Kidney glomerular epithelial cell (primary cell): ENCODE data around the gene TMX2.
"Not testable (repeated sequence)": the region's sequence is repeated elsewhere in the genome, so short reads cannot be mapped to it uniquely, and the experiment has no call there.

ENCODE experiments used
- DNase-seq: peaks from one replicate; lab custom pipeline; 2025; lab: John Stamatoyannopoulos, UW

Gene TMX2

DNA sequence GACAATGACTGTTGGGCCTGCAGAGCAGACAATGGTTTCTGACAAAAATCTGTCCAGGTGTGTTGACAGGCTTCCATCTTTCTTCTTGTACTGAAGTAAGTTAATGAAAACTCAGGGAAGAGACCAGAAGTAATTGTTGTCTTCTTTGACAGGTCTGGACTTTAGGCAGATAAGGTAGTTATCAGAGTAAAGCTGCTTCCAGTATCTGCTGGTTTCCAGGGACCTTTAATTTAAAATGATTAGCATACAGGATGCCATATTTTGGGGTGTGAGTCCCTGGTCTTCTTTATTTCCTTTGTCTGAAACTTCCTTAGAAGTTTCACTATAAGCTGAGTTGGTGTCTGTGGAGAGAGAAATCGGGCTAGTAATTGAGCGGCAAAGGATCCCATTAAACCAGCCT, 1.4 kb downstream of the TMX2 start:
- DNase-seq = no peak

DNA sequence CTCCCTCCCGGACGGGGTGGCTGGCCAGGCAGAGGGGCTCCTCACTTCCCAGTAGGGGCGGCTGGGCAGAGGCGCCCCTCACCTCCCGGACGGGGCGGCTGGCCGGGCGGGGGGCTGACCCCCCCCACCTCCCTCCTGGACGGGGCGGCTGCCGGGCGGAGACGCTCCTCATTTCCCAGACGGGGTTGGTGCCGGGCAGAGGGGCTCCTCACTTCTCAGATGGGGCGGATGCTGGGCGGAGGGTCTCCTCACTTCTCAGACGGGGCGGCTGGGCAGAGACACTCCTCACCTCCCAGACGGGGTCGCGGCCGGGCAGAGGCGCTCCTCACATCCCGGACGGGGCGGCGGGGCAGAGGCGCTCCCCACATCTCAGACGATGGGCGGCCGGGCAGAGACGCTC, 4.3 kb downstream of the TMX2 start:
- not testable (repeated sequence) for DNase-seq

DNA sequence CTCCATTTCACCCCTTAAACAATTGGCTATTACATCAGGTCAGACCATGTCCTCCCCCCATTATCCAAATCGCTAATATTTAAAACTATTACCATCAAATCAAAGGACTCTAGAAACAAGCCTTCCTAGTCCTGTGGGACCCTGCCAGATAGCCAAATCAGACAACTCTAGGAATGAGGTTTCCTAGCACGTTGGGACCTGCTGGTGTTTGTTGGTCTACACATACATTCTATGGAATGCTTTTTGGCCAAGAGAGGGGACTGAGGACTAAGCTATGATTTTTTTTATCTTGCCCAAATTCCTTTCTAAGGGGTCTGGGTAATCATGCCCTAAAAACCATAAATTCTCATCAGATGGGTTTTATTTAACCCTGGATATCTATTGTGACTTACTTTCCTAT, 14.8 kb downstream of the TMX2 start:
- no peak for DNase-seq

DNA sequence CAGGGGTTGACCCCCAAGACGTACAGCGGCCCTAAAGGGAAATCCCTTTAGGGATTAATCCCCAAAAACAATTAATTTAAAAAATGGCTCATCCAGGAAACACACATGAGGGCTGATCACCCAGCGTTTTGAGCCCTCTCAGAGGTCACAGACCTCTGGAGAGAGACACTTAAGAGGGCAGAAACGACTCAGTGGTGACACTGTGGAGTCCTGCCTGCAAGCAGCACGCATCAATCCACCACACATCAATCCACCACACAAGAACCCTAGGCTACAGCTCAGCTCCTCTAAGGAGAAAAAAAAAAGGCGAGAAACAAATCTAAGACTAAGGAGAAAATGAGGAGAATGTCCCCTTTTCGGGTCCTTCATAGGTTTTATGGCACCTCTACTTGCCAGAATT, 16.4 kb downstream of the TMX2 start:
- DNase-seq = no peak

DNA sequence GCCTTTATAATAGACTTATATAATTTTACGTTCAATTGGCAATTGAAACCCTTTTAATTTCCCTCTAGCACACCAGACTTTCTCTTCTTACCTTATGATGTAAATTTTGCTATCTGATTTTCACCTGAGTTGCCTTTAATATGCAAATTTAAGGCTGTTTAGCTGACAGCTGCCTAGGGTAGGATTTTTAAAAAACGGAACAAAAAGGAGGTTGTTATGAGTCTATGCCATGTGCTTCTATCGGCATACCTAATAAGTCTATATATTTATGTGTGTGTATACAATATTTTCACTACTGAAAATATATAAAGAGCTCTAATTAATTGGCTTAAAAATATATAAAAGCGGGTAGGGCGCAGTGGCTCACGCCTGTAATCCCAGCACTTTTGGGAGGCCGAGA, 17.1 kb downstream of the TMX2 start:
- DNase-seq = no peak

DNA sequence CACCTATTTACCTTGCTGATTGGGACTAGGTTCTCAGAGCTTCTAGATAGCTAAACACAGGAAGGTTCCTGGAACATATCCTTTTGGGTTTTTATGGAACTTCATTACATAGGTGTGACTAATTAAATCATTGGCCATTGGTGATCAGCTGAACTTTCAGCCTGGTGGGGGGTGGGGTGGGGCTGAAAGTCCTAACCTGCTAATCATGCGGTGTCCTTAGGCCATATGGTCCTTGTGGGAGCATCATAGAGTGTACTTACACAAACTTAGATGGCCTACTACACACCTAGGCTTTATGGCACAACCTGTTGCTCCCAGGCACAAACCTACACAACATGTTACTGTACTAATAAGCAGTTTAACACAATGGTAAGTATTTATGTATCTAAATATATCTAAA, 20.3 kb downstream of the TMX2 start:
- DNase-seq = no peak

DNA sequence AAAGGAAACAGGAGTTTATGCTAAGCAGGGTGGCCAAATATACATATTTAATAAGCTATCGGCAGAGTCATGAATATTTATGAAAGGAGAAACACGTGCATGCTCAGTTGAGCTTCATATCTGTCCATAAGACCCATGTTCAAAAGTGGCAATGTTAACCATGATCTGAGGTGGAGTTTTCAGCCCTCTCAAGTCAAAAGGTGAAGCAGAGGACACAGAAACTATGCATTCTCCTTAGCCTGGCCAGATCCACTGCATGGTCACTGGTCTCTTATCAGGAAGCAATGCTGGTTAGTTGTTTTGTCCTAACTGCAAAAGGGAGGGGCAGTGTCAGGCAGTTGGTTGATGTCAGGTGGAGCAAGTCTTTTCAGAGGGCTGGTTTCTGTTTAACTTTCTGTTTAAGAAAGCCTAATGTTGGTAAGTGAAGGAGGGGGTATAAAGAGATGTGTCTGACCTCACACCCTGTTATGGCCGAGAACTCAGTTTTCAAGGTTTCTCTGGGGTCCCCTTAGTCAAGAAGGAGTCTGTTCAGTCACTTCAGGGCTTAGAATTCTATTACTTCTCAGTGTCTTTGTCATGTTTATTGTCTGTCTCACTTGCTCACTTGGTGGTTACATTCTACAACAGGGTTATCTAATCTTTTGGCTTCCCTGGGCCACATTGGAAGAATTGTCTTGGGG, 23.4 kb downstream of the TMX2 start:
- no peak for DNase-seq

DNA sequence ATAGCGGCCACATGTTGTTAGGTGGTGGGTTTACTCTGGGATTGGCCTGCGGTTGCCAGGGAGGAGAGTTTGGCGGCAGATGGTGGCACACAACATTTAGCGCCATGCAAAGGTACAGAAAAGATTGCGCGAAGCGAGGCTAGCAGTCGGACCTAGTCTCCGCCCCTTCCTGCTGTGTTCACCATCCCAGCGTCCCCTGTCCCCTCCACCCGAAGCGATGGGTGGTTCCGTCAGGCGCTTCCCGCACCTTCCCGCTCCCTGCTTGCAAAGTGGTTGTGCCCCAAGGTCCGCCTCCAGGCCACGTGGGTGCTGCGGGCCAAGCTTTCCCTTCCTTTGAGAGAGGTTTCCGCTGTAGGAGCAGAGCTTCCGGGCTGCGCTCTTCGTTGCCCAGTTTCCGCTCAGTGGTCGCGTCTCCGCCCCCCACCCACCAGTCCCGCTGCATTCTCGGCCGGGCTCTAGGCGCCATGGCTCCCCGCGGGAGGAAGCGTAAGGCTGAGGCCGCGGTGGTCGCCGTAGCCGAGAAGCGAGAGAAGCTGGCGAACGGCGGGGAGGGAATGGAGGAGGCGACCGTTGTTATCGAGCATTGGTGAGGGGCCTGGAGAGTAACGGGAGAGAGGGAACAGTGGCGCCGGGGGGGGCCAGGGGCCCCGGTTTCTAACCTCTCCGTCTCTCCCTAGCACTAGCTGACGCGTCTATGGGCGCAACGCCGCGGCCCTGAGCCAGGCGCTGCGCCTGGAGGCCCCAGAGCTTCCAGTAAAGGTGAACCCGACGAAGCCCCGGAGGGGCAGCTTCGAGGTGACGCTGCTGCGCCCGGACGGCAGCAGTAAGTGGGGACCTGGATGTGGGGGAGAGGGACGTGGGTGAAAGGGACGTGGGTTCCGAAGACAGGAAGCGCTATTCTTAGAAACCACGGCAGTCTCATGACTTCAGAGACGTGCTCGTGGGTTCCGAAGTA, 29.0 kb downstream of the TMX2 start, which contains the start of gene SELENOH:
SELENOH (plus strand) TSS at position 360 of the 955 bp plus-strand sequence; CDS start at position 465, 105 bp downstream.
- peak; percentile 92 for DNase-seq

DNA sequence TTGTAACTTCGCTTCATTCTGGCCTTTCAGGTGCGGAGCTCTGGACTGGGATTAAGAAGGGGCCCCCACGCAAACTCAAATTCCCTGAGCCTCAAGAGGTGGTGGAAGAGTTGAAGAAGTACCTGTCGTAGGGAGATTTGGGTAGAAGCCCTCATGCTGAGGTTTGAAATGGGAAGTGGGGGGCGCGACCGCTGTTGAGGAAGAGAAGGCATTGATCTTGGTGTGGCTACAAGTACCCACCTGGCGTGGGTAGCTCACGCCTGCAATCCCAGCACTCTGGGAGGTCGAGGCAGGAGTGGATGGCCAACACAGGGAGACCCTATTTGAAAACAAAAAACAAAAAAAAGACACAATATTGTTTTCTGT, 29.7 kb downstream of the TMX2 start:
- DNase-seq = no peak

DNA sequence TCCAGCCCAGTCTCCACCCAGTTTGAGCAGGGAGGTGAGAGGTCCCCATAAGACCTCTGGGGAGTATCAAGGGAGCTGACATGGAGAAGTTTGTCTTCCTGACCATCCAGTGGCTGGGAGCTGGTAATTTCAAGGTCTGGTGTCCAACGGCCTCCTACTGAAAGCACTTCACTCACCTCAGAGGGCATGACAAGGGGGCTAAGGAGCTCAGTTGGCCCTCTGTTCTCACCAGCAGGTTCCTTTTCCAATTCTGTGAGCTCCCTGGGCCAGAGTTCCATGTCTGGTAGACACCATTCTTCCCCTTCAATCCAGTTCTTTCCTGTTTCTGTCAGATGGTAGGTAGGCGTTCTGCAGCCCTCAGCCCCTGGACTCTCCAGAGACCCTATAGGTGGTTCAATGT, 32.0 kb downstream of the TMX2 start:
- DNase-seq = no peak

DNA sequence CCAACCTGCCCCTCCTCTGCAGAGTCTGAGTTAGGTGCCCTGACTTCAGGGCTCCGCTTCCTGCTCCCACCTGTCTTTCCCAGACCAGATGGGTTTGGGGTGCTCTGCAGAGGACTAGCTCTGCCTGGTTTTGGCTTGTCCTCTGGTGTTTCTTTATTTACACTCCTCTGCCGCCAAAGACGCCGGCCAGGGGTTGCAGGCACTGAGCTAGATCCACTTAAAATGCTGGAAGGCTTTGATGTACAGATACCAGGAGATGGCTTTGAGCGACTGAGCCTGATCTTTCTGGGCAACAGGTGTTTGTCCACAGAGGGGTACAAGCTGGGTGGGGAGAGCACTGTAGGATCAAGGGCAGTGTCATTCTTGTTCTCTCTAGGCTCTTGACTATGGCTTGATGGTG, 32.8 kb downstream of the TMX2 start:
- DNase-seq = no peak

DNA sequence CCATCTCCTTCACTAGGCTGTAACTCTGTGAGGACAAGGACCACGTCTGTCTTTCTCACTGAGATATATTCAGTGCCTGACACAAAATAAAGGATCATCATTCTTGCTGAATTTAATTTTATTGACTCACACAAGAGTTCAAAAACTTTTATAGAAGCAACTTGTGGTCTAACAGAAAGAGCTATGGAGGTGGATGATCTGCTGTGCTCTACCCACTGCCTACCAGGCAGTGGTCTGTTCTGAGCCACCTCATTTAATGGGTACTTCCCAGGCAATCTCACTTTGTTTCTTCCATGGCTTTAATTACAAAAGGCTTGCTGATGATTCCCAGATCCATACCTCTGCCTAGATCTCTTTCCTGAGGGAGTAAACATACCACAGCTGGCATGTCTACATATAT, 34.5 kb downstream of the TMX2 start:
- DNase-seq = no peak

DNA sequence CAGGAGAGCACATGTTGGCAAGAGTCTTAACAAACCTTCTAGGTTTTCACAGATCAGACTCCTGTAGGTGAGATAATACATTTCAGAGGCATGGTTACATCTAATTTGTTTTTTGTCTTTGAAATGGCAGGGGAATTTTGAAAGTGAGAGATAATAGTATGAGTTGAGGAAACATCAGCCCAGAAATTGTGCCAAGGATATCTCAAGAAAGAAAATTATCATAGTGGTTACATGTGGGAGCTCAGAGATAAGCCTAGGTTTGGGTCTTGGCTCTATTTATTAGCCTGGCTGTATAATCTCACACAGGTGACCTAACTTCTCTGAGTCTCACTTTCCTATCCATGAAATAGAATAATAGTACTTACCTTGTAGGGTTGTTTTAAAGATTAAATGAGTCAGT, 38.8 kb downstream of the TMX2 start:
- DNase-seq = no peak

DNA sequence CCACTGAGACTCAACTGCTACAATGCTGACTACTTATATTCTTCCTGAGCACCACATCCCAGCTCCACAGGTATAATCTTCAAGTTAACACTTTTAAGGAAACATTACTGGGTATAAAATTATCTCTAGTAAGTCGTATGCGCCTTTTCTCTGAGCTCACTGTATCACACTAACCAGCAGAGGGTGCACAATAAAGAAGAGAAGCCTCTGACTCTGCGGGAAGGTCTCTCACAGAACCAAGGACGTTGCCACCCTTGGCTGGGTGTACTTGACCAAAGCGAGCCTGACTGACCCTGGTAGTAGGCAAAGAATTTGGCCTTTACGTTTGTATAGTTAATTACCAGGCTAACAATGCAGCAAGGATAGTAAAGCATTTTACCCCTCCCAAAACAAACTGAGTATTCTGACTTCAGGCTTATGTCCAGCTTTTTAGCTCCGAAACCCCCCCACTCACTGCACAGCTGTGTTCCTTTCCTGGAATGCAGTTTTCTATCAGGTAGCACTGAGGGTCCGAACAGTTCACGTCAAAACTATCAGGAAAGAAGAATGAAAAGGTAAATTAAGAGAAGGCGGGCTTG, 39.4 kb downstream of the TMX2 start, which contains the start of gene BTBD18:
BTBD18 (minus strand) TSS at position 144 of the 578 bp plus-strand sequence. CDS start 631 bp downstream, outside the sequence.
- peak; percentile 11 for DNase-seq

DNA sequence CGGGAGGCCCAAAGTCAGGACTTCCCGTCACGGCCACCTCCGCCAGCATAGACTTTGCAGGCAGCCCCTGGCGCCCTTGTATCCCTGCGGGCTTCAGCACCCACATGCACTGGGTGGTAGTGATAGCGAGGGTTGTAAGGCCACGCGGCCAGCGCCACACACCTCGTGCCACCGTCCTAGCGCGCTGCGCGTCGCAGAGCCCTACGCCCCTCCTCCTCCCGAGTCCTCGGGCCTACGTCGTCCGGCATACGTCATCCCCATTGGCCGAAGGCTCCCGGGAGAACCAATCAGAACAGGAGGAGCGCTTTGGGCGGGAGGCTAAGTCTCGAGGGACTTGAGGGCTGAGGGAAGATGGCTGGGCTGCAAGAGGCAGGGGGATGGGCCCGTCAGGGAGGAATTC, 40.6 kb downstream of the TMX2 start:
- DNase-seq = no peak

DNA sequence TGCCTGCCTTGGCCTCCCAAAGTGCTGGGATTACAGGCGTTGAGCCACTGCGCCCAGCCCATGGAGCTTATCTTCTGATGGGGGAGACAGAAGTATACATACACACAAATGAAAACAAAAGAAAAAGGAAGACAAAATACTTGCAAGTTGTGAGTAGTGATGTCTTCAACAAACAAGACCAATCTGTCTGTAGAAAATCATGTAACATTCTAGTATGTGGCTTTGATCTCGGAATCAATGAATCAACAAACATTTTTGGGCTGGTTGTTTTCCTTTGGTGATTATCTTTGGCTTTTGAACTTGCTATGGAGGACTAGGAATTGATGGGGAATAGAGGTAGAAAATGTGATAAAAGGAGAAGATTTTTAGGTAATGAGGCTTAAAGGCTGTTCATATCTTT, 45.8 kb downstream of the TMX2 start:
- no peak for DNase-seq

DNA sequence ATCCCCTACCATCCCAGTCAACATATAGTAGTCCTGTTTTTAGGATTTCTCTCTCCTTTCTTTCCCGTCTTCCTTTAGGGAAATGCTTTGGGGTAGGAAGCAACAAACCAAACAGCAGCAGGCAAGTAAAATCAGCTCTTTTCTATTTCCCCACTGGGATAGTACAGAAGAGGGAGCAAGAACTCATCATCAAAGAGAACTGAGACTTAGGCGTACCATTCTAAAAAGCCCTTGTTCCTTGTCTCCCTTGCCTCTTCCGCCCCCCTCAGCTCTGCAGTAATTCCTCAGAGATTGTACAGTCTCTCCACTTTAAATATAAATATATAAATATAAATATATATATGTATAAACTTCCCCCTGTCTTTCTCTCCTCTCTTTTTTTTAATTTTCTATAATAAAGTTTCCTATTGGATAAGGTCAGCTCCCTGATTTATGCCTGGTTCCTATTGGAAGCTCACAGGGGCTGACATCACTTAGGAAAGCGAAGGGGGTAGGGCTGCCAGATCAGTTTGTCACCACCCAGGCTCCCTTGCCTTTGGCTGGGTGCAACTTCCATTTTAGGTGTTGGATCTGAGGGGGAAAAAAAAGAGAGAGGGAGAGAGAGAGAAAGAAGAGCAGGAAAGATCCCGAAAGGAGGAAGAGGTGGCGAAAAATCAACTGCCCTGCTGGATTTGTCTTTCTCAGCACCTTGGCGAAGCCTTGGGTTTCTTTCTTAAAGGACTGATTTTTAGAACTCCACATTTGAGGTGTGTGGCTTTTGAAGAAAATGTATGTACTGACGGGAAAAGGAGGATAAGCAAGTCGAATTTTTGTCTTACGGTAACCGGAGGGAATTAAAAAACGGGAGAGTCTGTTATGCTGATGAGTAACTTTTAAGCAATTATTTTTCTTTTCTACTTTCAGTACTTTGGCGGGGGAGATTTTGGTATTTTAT, 49.2 kb downstream of the TMX2 start, which contains the start of gene CTNND1:
CTNND1 (plus strand) TSS at position 502 of the 934 bp plus-strand sequence. CDS start 29,677 bp downstream, outside the sequence.
- peak; percentile 96 for DNase-seq

DNA sequence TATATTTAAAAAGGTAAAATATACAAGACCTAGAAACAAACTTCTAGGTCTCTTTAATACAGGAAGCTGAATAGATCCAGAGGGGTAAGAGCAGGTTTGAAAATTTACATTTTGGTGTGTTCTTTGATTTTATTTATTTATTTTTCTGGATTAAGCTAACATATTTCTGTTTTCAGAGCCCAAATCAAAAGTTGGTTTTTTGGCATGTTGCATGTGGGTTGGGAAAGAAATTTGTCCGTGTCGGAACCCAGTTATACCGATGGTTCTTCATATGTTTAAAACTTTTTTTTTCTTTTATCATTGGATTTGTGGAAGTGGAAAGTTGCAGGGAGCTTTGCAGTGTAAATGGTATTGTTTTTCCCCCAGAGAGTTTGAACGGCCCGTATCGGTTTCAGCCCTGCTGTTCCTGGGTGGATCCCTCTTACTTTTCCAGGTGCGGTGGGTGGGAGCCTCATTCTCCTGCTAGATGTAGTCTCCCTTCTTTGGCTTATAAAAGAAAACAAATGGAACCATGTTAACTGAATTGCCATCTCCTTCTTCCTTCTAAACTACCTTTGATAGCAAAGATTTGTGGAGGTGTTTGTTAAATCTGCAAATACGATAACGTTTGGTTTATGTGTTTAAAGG, 50.0 kb downstream of the TMX2 start:
- DNase-seq = peak; percentile 32

DNA sequence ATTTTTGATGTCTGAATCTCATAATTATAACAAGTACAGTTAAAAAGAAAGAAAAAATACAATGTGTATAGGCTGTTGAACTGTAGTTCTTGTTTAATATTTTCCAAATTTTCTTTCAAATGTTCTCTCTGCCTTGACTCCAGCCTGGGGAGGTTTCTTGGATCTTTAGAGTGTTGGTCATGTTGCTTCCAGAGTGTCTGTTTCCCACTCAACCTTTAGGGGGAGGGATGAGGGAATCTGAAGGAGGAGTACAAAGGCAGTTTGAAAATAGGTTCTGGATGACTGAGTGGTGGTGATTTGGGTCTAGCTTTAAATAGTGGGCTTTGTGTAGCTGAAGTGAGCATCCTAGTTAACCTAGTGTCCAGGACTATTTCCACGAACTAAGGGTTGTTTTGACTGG, 51.2 kb downstream of the TMX2 start:
- DNase-seq = peak; percentile 28

DNA sequence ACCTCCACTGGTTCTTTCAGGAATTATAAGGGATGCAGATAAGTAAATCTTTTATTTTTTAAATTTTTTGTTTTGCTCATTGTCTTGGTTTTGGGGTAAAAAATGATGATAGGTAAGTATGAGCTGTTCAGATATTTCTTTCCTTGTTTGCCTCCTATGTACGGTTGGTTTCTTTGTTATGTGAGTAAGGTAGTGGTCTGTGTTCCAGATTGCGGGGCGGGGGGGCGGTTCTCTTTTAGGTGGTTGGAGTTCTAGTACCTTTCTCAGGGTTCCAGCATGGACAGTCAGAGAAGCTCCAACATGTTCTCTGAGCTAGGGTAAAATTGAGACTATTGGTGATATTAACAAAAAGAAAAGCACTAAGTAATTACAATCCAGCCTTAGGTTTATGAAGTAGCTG, 51.6 kb downstream of the TMX2 start:
- DNase-seq = no peak

DNA sequence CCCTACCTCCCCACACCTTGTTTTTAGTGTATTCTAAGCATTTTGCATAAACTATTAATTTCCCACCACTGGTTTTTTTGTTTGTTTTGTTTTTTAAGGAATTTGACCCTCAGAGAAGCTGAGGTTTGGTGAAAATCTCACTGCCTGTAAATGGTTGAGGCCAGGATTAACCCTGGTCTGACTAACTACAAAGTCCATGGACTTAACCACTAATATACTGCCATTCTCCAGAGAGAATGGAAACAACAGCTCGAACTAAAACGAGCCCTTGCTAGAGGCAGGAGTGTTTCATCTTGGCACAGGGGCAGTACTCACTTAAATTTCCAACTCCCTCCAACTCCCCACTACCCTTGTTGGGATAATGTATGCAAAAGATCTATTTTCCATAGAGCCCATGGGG, 52.2 kb downstream of the TMX2 start:
- no peak for DNase-seq
